ENCODE results near the gene TMEM237. TPM values are rescaled to one million over a fixed set of nuclear protein-coding genes. Genes with fewer than 3 reads are reported as not detected.

TMEM237 gene
- total and polyA plus RNA-seq, 7 donors: 7.0 to 19.5 (median 13.9) TPM

- intact Hi-C loops (cut with DNase I): no loop called here
- ATAC-seq: no peak
- Histone ChIP-seq H3K9me3 (no peaks in the 10 kb centered on the region), H3K27me3 (ENCODE audit: insufficient read depth in 3 of 3, low read length in 2 of 3) (no peaks in the 10 kb centered on the region), H3K36me3 (ENCODE audit: insufficient read depth in 1 of 2, low read depth in 1 of 2) (no peaks in the 10 kb centered on the region), H3K27ac (no peak overlapping the region), H3K4me1 (no peaks in the 10 kb centered on the region), H3K4me3 (no peak overlapping the region)
- DNase-seq: no peak
- WGBS, 3 donors: 92 to 95% (median 94%) methylated on average over 2 of the region's 2 CpGs
- no peak for TF ChIP-seq CTCF (IDR thresholded peaks at IDR 0.05)
Observed at GRCh38 chr2:201572846-201573508, 70.3 kb downstream of the TMEM237 start.

Other genes with a start within 250 kb of the TMEM237 start
- gene TRAK2, start 192.0 kb downstream of the TMEM237 start, total RNA-seq: 10 to 100 TPM; 17.6 to 53.0 (median 36.5) TPM
- gene TRAK2, start 192.0 kb downstream of the TMEM237 start, polyA plus RNA-seq: 10 to 100 TPM in 2 of 3 donors, 1 to 10 TPM in 1; 9.8 to 23.4 (median 21.1) TPM
- 10 to 100 TPM; 55.9 to 87.3 (median 81.2) TPM for gene STRADB, start 191.8 kb downstream of the TMEM237 start, total RNA-seq
- 100 to 1,000 TPM in 1 of 3 donors, 10 to 100 TPM in 2; 48.5 to 175 (median 69.9) TPM for gene STRADB, start 191.8 kb downstream of the TMEM237 start, polyA plus RNA-seq
- gene MPP4, start 55.1 kb upstream of the TMEM237 start, total RNA-seq: under 1 TPM in 2 of 4 donors, not detected in 2; 0.17 to 0.34 TPM
- under 1 TPM; 0.06 to 0.25 (median 0.06) TPM for gene MPP4, start 55.1 kb upstream of the TMEM237 start, polyA plus RNA-seq
- 10 to 100 TPM; 17.2 to 26.4 (median 21.4) TPM for gene ALS2, start 137.4 kb upstream of the TMEM237 start, total RNA-seq
- gene ALS2, start 137.4 kb upstream of the TMEM237 start, polyA plus RNA-seq: 10 to 100 TPM in 1 of 3 donors, 1 to 10 TPM in 2; 6.3 to 18.9 (median 7.0) TPM
- gene CDK15, start 163.0 kb upstream of the TMEM237 start, total RNA-seq: under 1 TPM; 0.25 to 0.92 (median 0.37) TPM
- under 1 TPM in 2 of 3 donors, not detected in 1; 0.05 to 0.29 TPM for gene CDK15, start 163.0 kb upstream of the TMEM237 start, polyA plus RNA-seq

Data from psoas muscle (tissue), 8 donors.